ENCODE data around the gene ZNF22.

ZNF22 gene

GRCh38 chr10:45000752-45001380, at the start of gene ZNF22:
TSS of gene ZNF22 (plus strand) at chr10:45000923. CDS start at chr10:45003369, 2,446 bp downstream.
- no peak for DNase-seq

GRCh38 chr10:44951576-44952226, 49.0 kb upstream of the ZNF22 start:
- DNase-seq = no peak

GRCh38 chr10:44952779-44953231, 47.9 kb upstream of the ZNF22 start:
- peak; percentile 51 for DNase-seq

- no peak for DNase-seq
Measured at GRCh38 chr10:44954042-44954441, 46.7 kb upstream of the ZNF22 start.

- no peak for DNase-seq
Measured at GRCh38 chr10:44954962-44955361, 45.8 kb upstream of the ZNF22 start.

- DNase-seq = no peak
Measured at GRCh38 chr10:44955413-44956070, 45.2 kb upstream of the ZNF22 start.

GRCh38 chr10:44956226-44956625, 44.5 kb upstream of the ZNF22 start:
- no peak for DNase-seq

GRCh38 chr10:44956717-44957706, 43.7 kb upstream of the ZNF22 start:
- no peak for DNase-seq

GRCh38 chr10:44958196-44958897, 42.4 kb upstream of the ZNF22 start:
- DNase-seq = peak; percentile 45

GRCh38 chr10:44958898-44959246, 41.9 kb upstream of the ZNF22 start:
- DNase-seq = no peak

GRCh38 chr10:44959247-44960087, 41.3 kb upstream of the ZNF22 start, which contains the start of gene RASSF4:
TSS of gene RASSF4 (plus strand) at chr10:44959802. CDS start at chr10:44970203, 10,401 bp downstream.
- DNase-seq = peak; percentile 95

- DNase-seq = no peak
Measured at GRCh38 chr10:44960088-44960460, 40.6 kb upstream of the ZNF22 start.

GRCh38 chr10:44960482-44961229, 40.1 kb upstream of the ZNF22 start:
- DNase-seq = no peak

GRCh38 chr10:44961230-44961571, 39.5 kb upstream of the ZNF22 start:
- DNase-seq = no peak

GRCh38 chr10:44961931-44962750, 38.6 kb upstream of the ZNF22 start:
- DNase-seq = peak; percentile 33

GRCh38 chr10:44962870-44963738, 37.6 kb upstream of the ZNF22 start:
- peak; percentile 87 for DNase-seq

GRCh38 chr10:44963772-44964633, 36.7 kb upstream of the ZNF22 start:
- DNase-seq = peak; percentile 97

- no peak for DNase-seq
Measured at GRCh38 chr10:44965104-44965503, 35.6 kb upstream of the ZNF22 start.
